Upper lobe of left lung (tissue), 6 donors: ENCODE results near the gene KLHL5. TPM values are rescaled to one million over a fixed set of nuclear protein-coding genes. Genes with fewer than 3 reads are reported as not detected.

Experiments used
- ATAC-seq, 2 donors: fragments of 200-7000 bp; cut with Tn5 transposase; one replicate each; pipeline ENCODE4 v1.9.1; 2022; ENCODE audit warnings: mild to moderate bottlenecking in 2 of 2, moderate library complexity in 2 of 2; ENCODE audit not compliant: low FRiP score in 2 of 2
- DNase-seq, 2 donors: peaks; one replicate each; pipeline ENCODE4 v3.0.0-alpha.2; 2019 to 2020
- H3K27ac ChIP-seq, 4 donors: fragments of 200-600 bp; sonication (generic); one replicate each; pipeline ENCODE4 v1.5.1; 2016 to 2019
- H3K27me3 ChIP-seq, 4 donors: fragments of 200-600 bp; sonication (generic); one replicate each; pipeline ENCODE4 v1.5.1; 2017 to 2019
- H3K36me3 ChIP-seq, 4 donors: fragments of 200-600 bp; sonication (generic); one replicate each; pipeline ENCODE4 v1.5.1; 2016 to 2019
- H3K4me1 ChIP-seq, 4 donors: fragments of 200-600 bp; sonication (generic); one replicate each; pipeline ENCODE4 v1.5.1; 2018 to 2019
- H3K4me3 ChIP-seq, 4 donors: fragments of 200-600 bp; sonication (generic); one replicate each; pipeline ENCODE4 v1.5.1; 2017 to 2019; ENCODE audit warnings: mild to moderate bottlenecking in 2 of 4, moderate library complexity in 1 of 4
- H3K9me3 ChIP-seq, 4 donors: fragments of 200-600 bp; sonication (generic); one replicate each; pipeline ENCODE4 v1.5.1; 2018 to 2019
- CTCF ChIP-seq, 6 experiments: fragments of 450-650 bp in 4 of 6; fragments of 200-600 bp in 2 of 6; sonication (generic) in 2 of 6; IDR thresholded peaks; one replicate each; pipeline ENCODE4 v1.5.1; 2016 to 2019; ENCODE audit warnings: antibody characterized with exemption in 6 of 6
- EP300 ChIP-seq, 4 donors: sonication (generic); formaldehyde crosslinking; IDR thresholded peaks; one replicate each; pipeline ENCODE4 v1.5.1; 2017; ENCODE audit warnings: antibody characterized with exemption in 4 of 4, control low read depth in 2 of 4
- POLR2A ChIP-seq, 4 donors: fragments of 450-650 bp; IDR thresholded peaks; one replicate each; pipeline ENCODE4 v1.5.1; 2016 to 2017; ENCODE audit warnings: antibody characterized with exemption in 4 of 4, mild to moderate bottlenecking in 2 of 4
- POLR2AphosphoS5 ChIP-seq, 2 donors: sonication (generic); formaldehyde crosslinking; IDR thresholded peaks; one replicate each; pipeline ENCODE4 v1.5.1; 2017; ENCODE audit warnings: antibody characterized with exemption in 2 of 2
- WGBS, 2 donors: methylation state at CpG; one replicate each; pipeline ENCODE4 v1.1.5; 2017 to 2018; 5-methylcytosine and 5-hydroxymethylcytosine counted together
- total RNA-seq, 6 donors: library from RNA; depleted of rRNA in 4 of 6; stranded (reverse); fragments of >200 nt in 4 of 6; gene quantifications; one replicate each; pipeline versions ENCODE4 v1.1.0 to v1.2.1, GENCODE V29; 2016 to 2021
- donor health status: DM: no; HTN: no; CAD: no; lungs with moderate emphysema.
- donor health status: DM: no; HTN: yes; CAD: no; lungs with severe emphysema.

KLHL5 gene
- total RNA-seq, 6 donors from 2014 or later, result 14.7 to 36.2 (median 23.7) TPM

GRCh38 chr4:39053983-39054382 is 8.0 kb upstream of the KLHL5 start:
- Histone ChIP-seq H3K4me3 (no peak overlapping the region), H3K9me3 (no peaks in the 10 kb centered on the region), H3K27ac (no peak overlapping the region), H3K36me3 (no peaks in the 10 kb centered on the region), H3K4me1 (peaks cover 0 to 6% (median 3%) of the 10 kb centered on the region in 4 donors), H3K27me3 (no peaks in the 10 kb centered on the region)
- ATAC-seq, result no peak
- DNase-seq, result no peak
- TF ChIP-seq POLR2AphosphoS5 (IDR thresholded peaks at IDR 0.05), result no peak
- WGBS, 2 donors, result 88 to 93% methylated on average over 4 of the region's 4 CpGs

- TF ChIP-seq CTCF (IDR thresholded peaks at IDR 0.05) (no peak), POLR2A (IDR thresholded peaks at IDR 0.05) (no peak), EP300 (IDR thresholded peaks at IDR 0.05) (no peak), POLR2AphosphoS5 (IDR thresholded peaks at IDR 0.05) (no peak)
- no peak for ATAC-seq
- no peak for DNase-seq
- H3K36me3 ChIP-seq, result no peaks in the 10 kb centered on the region
- no peaks in the 10 kb centered on the region for H3K27me3 ChIP-seq
- no peaks in the 10 kb centered on the region for H3K9me3 ChIP-seq
- H3K4me3 ChIP-seq, result no peak overlapping the region
- WGBS, 2 donors, result 64 to 85% methylated on average over 3 of the region's 3 CpGs
- no peak overlapping the region for H3K27ac ChIP-seq
- peaks cover 0 to 6% (median 0%) of the 10 kb centered on the region in 4 donors for H3K4me1 ChIP-seq
These were observed 7.5 kb upstream of the KLHL5 start for GRCh38 chr4:39054497-39054896.

GRCh38 chr4:39056023-39056422 is 6.0 kb upstream of the KLHL5 start:
- WGBS, 2 donors, result 98 to 100% methylated on average over 5 of the region's 5 CpGs
- Histone ChIP-seq H3K4me3 (no peak overlapping the region), H3K27ac (no peak overlapping the region), H3K4me1 (peaks cover 0 to 6% (median 0%) of the 10 kb centered on the region in 4 donors), H3K36me3 (no peaks in the 10 kb centered on the region), H3K27me3 (no peaks in the 10 kb centered on the region), H3K9me3 (no peaks in the 10 kb centered on the region)
- ATAC-seq (no peak), DNase-seq (no peak)
- no peak for TF ChIP-seq POLR2A (IDR thresholded peaks at IDR 0.05)
- no peak for TF ChIP-seq CTCF (IDR thresholded peaks at IDR 0.05)
- no peak for TF ChIP-seq POLR2AphosphoS5 (IDR thresholded peaks at IDR 0.05)
- TF ChIP-seq EP300 (IDR thresholded peaks at IDR 0.05), result no peak

GRCh38 chr4:39061457-39061856 is 575 bp upstream of the KLHL5 start:
- ATAC-seq, result no peak
- DNase-seq, result no peak
- Histone ChIP-seq H3K9me3 (no peaks in the 10 kb centered on the region), H3K4me3 (no peak overlapping the region), H3K27me3 (no peaks in the 10 kb centered on the region), H3K27ac (no peak overlapping the region), H3K36me3 (no peaks in the 10 kb centered on the region), H3K4me1 (no peaks in the 10 kb centered on the region)
- WGBS, 2 donors, result 93 to 97% methylated on average over 1 of the region's 1 CpG
- TF ChIP-seq POLR2A (IDR thresholded peaks at IDR 0.05) (no peak), EP300 (IDR thresholded peaks at IDR 0.05) (no peak), CTCF (IDR thresholded peaks at IDR 0.05) (no peak), POLR2AphosphoS5 (IDR thresholded peaks at IDR 0.05) (no peak)

- WGBS, 2 donors, result 85 to 88% methylated on average over 4 of the region's 4 CpGs
- Histone ChIP-seq H3K27ac (no peak overlapping the region), H3K36me3 (no peaks in the 10 kb centered on the region), H3K4me3 (no peak overlapping the region), H3K4me1 (no peaks in the 10 kb centered on the region), H3K27me3 (no peaks in the 10 kb centered on the region), H3K9me3 (no peaks in the 10 kb centered on the region)
- TF ChIP-seq POLR2A (IDR thresholded peaks at IDR 0.05), result no peak
- TF ChIP-seq CTCF (IDR thresholded peaks at IDR 0.05), result no peak
- no peak for TF ChIP-seq EP300 (IDR thresholded peaks at IDR 0.05)
- no peak for TF ChIP-seq POLR2AphosphoS5 (IDR thresholded peaks at IDR 0.05)
- DNase-seq (no peak), ATAC-seq (no peak)
These were observed 702 bp downstream of the KLHL5 start for GRCh38 chr4:39062770-39063097.
